ENCODE measurements around the gene NF2.

GRCh38 chr22:29710922-29711593 is 107.6 kb downstream of the NF2 start:
- TF ChIP-seq CTCF (IDR thresholded peaks at IDR 0.05) (no peak), POLR2A (IDR thresholded peaks at IDR 0.05) (no peak)

Measured in right lobe of liver (tissue), 4 donors.